Measurements from ENCODE around the gene BMPR1A.
A peak's percentile ranks its signal among the peaks of the same experiment; 100 is the strongest.

The BMPR1A gene

GRCh38 chr10:86756511-86757112 lies at the start of gene BMPR1A:
Gene BMPR1A (plus strand): TSS chr10:86756619. CDS start chr10:86876019, 119,400 bp downstream.
- DNase-seq: no peak

GRCh38 chr10:86706977-86707376 lies 49.4 kb upstream of the BMPR1A start:
- DNase-seq: no peak

GRCh38 chr10:86707505-86707904 lies 48.9 kb upstream of the BMPR1A start:
- no peak for DNase-seq

- DNase-seq: no peak
These were observed 48.2 kb upstream of the BMPR1A start for GRCh38 chr10:86708068-86708782.

GRCh38 chr10:86708783-86709380 lies 47.5 kb upstream of the BMPR1A start:
- DNase-seq: no peak

GRCh38 chr10:86709396-86710185 lies 46.8 kb upstream of the BMPR1A start:
- no peak for DNase-seq

- DNase-seq: peak; percentile 67
These were observed 45.4 kb upstream of the BMPR1A start for GRCh38 chr10:86710987-86711512.

- no peak for DNase-seq
These were observed 44.7 kb upstream of the BMPR1A start for GRCh38 chr10:86711513-86712316.

- DNase-seq: no peak
These were observed 44.1 kb upstream of the BMPR1A start for GRCh38 chr10:86712317-86712707.

GRCh38 chr10:86715156-86715795 lies 41.1 kb upstream of the BMPR1A start:
- no peak for DNase-seq

GRCh38 chr10:86715836-86716235 lies 40.6 kb upstream of the BMPR1A start:
- no peak for DNase-seq

GRCh38 chr10:86716466-86716865 lies 40.0 kb upstream of the BMPR1A start:
- DNase-seq: no peak

- DNase-seq: no peak
These were observed 37.9 kb upstream of the BMPR1A start for GRCh38 chr10:86718556-86718955.

- DNase-seq: no peak
These were observed 35.2 kb upstream of the BMPR1A start for GRCh38 chr10:86721232-86721631.

GRCh38 chr10:86723009-86723408 lies 33.4 kb upstream of the BMPR1A start:
- no peak for DNase-seq

GRCh38 chr10:86724445-86724844 lies 32.0 kb upstream of the BMPR1A start:
- DNase-seq: no peak

- no peak for DNase-seq
These were observed 30.3 kb upstream of the BMPR1A start for GRCh38 chr10:86725980-86726676.

GRCh38 chr10:86726677-86726999 lies 29.8 kb upstream of the BMPR1A start:
- DNase-seq: no peak

- no peak for DNase-seq
These were observed 28.9 kb upstream of the BMPR1A start for GRCh38 chr10:86727470-86727869.

GRCh38 chr10:86728056-86728455 lies 28.4 kb upstream of the BMPR1A start:
- DNase-seq: no peak

- no peak for DNase-seq
These were observed 26.7 kb upstream of the BMPR1A start for GRCh38 chr10:86729677-86730076.

Measured in NCI-H1092 (cell line).